HCT116 (cell line): ENCODE data around the gene FANK1. TPM values are rescaled to one million over a fixed set of nuclear protein-coding genes. Genes with fewer than 3 reads are reported as not detected.
"Not testable (repeated sequence)": the region's sequence is repeated elsewhere in the genome, so short reads cannot be mapped to it uniquely, and the experiment has no call there.

Experiments
- ATAC-seq: fragments of 200-7000 bp; cut with Tn5 transposase; 2 replicates; pipeline ENCODE4 v1.9.1; 2020; ENCODE audit warnings: mild to moderate bottlenecking, moderate library complexity
- BruUV-seq: library from RNA; stranded (reverse); fragments of 400-500 nt; replicated peaks from 2 replicates; lab custom pipeline; 2021; lab: Mats Ljungman, UMichigan
- CTCF ChIA-PET: fragments of 300-600 bp; sonication (Branson Sonifier 250); formaldehyde crosslinking; loops from one replicate; lab custom pipeline; 2021; ENCODE audit warnings: antibody characterized with exemption; lab: Charles Lee
- POLR2A ChIA-PET: fragments of 300-600, 350-600 bp; sonication (Branson Sonifier 250); formaldehyde crosslinking; loops from one replicate; lab custom pipeline; 2021; ENCODE audit warnings: antibody characterized with exemption; lab: Charles Lee
- RAD21 ChIA-PET, 2 experiments: fragments of 300-600 bp; sonication (Branson Sonifier 250); formaldehyde crosslinking; loops; one replicate each; lab custom pipeline; 2023; ENCODE audit warnings: low total read pairs in 2 of 2; ENCODE audit not compliant: uncharacterized antibody in 2 of 2, unreplicated experiment in 2 of 2, low non-redundant PET in 1 of 2; lab: Charles Lee
- DNase-seq: peaks from one replicate; pipeline ENCODE4 v3.0.0-alpha.2; 2010; ENCODE audit warnings: low read depth, low spot score
- H2AFZ ChIP-seq: fragments of 200-600 bp; shearing (Covaris generic), sonication (generic); 2 replicates; pipeline ENCODE4 v1.6.1; 2017; ENCODE audit warnings: low read depth, mixed run types, mixed read lengths, antibody characterized with exemption, low read length; ENCODE audit not compliant: poor library complexity, severe bottlenecking
- H3K27ac ChIP-seq: 2 replicates; pipeline ENCODE4 v1.5.1; 2012; ENCODE audit warnings: low read depth, low read length
- H3K27me3 ChIP-seq: fragments of 200-600 bp; sonication (generic); 2 replicates; pipeline ENCODE4 v1.6.1; 2016; ENCODE audit warnings: mixed run types, low read length, mixed read lengths; ENCODE audit not compliant: insufficient read depth
- H3K36me3 ChIP-seq, 2 experiments: fragments of 200-500 bp in 1 of 2; fragments of 200-600 bp in 1 of 2; sonication (Bioruptor generic) in 1 of 2; sonication (generic) in 1 of 2; 2 replicates each; pipeline versions ENCODE4 v1.5.1 to v1.6.1; 2014 to 2016; ENCODE audit warnings: low read length in 2 of 2, inconsistent platforms in 1 of 2, mixed read lengths in 1 of 2, mixed run types in 1 of 2; ENCODE audit not compliant: insufficient read depth in 2 of 2, control insufficient read depth in 1 of 2
- H3K4me1 ChIP-seq, 2 experiments: fragments of 200-600 bp in 1 of 2; sonication (generic) in 1 of 2; 2 replicates each; pipeline versions ENCODE4 v1.5.1 to v1.6.1; 2012 to 2017; ENCODE audit warnings: low read length in 2 of 2, inconsistent platforms in 1 of 2, mild to moderate bottlenecking in 1 of 2, mixed read lengths in 1 of 2, mixed run types in 1 of 2, moderate library complexity in 1 of 2; ENCODE audit not compliant: insufficient read depth in 2 of 2, control insufficient read depth in 1 of 2
- H3K4me2 ChIP-seq: fragments of 200-600 bp; sonication (generic); 2 replicates; pipeline ENCODE4 v1.6.1; 2017; ENCODE audit warnings: mixed run types, low read length, mixed read lengths
- H3K4me3 ChIP-seq, 2 experiments: fragments of 200-600 bp in 1 of 2; sonication (generic) in 1 of 2; replicated peaks in 1 of 2; 2 replicates each; pipeline ENCODE4 v1.5.1; 2011 to 2016; ENCODE audit warnings: low read length in 2 of 2, control low read depth in 1 of 2, low read depth in 1 of 2, mild to moderate bottlenecking in 1 of 2, mixed read lengths in 1 of 2, mixed run types in 1 of 2
- H3K79me2 ChIP-seq: fragments of 200-600 bp; sonication (generic); 2 replicates; pipeline ENCODE4 v1.6.1; 2017; ENCODE audit warnings: mild to moderate bottlenecking, mixed run types, low read length, moderate library complexity, mixed read lengths; ENCODE audit not compliant: insufficient read depth
- H3K9ac ChIP-seq: fragments of 200-600 bp; sonication (generic); 2 replicates; pipeline ENCODE4 v1.6.1; 2016; ENCODE audit warnings: low read length, mixed read lengths
- H3K9me2 ChIP-seq: fragments of 200-600 bp; sonication (generic), shearing (Covaris generic); 2 replicates; pipeline ENCODE4 v1.6.1; 2017; ENCODE audit warnings: mixed run types, mild to moderate bottlenecking, moderate library complexity; ENCODE audit not compliant: insufficient read depth
- H3K9me3 ChIP-seq, 2 experiments: fragments of 200-500 bp in 1 of 2; fragments of 200-600 bp in 1 of 2; sonication (Bioruptor generic) in 1 of 2; sonication (generic) in 1 of 2; 2 replicates each; pipeline ENCODE4 v1.6.1; 2014 to 2017; ENCODE audit warnings: low read length in 2 of 2, mixed read lengths in 2 of 2, inconsistent platforms in 1 of 2, low read depth in 1 of 2, mild to moderate bottlenecking in 1 of 2, mixed run types in 1 of 2, moderate library complexity in 1 of 2; ENCODE audit not compliant: control insufficient read depth in 1 of 2, insufficient read depth in 1 of 2
- H4K20me1 ChIP-seq: fragments of 200-600 bp; sonication (generic), shearing (Covaris generic); 2 replicates; pipeline ENCODE4 v1.6.1; 2017; ENCODE audit warnings: mixed run types, mild to moderate bottlenecking, moderate library complexity; ENCODE audit not compliant: insufficient read depth
- POLR2AphosphoS5 ChIP-seq: IDR thresholded peaks from 2 replicates; pipeline ENCODE4 v1.6.1; 2011; ENCODE audit warnings: mild to moderate bottlenecking, low read depth, low read length, moderate library complexity
- SIN3A ChIP-seq: IDR thresholded peaks from 2 replicates; pipeline ENCODE4 v1.6.1; 2012; ENCODE audit warnings: low read depth
- intact Hi-C: fragments of 100-400 bp; cut with micrococcal nuclease; formaldehyde crosslinking; loops from 2 replicates; pipeline ENCODE4 v1.10.0; 2022
- total RNA-seq: library from RNA; stranded (reverse); gene quantifications from one replicate; pipeline ENCODE4 v1.2.1, GENCODE V29; 2021; ENCODE audit not compliant: unreplicated experiment
- TF ChIP-seq, protein P1 (sequence below): IDR thresholded peaks from 2 replicates; pipeline ENCODE4 v1.6.1; 2012

The FANK1 gene
- total RNA-seq, 1 experiment from 2014 or later, result 5.4 TPM

DNA sequence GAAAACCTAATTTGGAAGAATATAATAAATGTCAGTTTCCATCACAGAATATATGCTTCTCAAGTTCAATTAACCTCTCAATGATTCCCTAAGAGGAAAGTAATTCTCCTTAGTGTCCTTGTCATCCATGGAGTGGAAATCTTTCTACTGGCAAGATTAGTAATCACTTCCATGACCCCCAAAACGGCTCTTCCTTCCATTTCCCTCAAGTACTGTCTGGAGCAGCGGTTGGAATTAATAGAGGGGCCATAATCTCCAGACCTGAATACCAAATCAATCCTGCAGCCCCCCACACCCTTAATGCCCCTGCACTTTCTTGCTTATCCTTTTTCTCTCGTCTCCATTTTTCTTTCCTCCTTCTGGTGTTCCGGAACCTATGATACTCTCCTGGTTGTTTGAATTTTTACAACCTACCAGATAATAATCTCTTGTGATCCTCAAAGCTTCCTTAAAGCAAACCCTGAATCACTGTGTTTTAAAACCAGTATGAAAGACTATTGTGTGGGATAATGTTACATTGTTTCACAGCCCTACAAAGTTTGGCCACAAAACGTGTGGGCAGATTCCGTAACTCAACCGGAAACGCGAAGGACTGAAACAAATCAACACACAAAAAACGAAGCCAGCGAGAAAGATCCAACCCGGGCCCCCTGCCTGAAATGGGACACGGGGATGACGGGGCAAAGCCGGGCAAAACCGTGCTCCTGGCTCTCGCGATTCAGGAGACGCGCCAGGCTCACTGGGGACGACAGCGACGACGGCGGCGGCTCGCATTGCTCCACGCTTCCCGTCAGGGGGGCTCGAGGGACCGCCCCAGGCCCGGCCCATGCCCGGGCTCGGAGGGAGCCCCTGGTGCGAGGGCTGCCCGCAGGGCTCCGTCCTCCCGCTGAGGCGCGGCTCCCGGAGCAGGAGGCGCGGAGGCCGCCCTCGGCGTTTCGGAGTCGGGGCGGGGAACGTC, 955 bp upstream of the FANK1 start:
- H3K27me3 ChIP-seq, H3K9me2 ChIP-seq, H3K9me3 ChIP-seq: not testable (repeated sequence)
- H3K9ac ChIP-seq, result peak overlapping the region; percentile 70
- TSS peak; percentile 58 for BruUV-seq
- TF ChIP-seq, protein P1, sequence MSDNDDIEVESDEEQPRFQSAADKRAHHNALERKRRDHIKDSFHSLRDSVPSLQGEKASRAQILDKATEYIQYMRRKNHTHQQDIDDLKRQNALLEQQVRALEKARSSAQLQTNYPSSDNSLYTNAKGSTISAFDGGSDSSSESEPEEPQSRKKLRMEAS, result peak; percentile 69
- TF ChIP-seq SIN3A (peak; percentile 2; the same call in 1 of the 2 replicates), POLR2AphosphoS5 (peak; percentile 51)
- TF ChIP-seq, all 23 proteins: peak for 3; not testable (repeated sequence) for 20
- H3K27ac ChIP-seq, result peak overlapping the region; percentile 81
- ATAC-seq, result peak; percentile 80
- DNase-seq, result peak; percentile 33
- RAD21 ChIA-PET, H2AFZ ChIP-seq, H3K36me3 ChIP-seq, CTCF ChIA-PET, POLR2A ChIA-PET, H4K20me1 ChIP-seq: not testable (repeated sequence)
- H3K79me2 ChIP-seq, result peaks cover 16% of the 10 kb centered on the region
- peaks cover 4 to 16% of the 10 kb centered on the region in 2 experiments for H3K4me1 ChIP-seq
- peak overlapping the region; percentile 60 for H3K4me2 ChIP-seq
- intact Hi-C loops, result loop anchor here (1.0 kb wide), 1 partner anchor 176 kb away; the partner anchor contains the start of gene EDRF1
- peak overlapping the region; percentile 80 for H3K4me3 ChIP-seq

DNA sequence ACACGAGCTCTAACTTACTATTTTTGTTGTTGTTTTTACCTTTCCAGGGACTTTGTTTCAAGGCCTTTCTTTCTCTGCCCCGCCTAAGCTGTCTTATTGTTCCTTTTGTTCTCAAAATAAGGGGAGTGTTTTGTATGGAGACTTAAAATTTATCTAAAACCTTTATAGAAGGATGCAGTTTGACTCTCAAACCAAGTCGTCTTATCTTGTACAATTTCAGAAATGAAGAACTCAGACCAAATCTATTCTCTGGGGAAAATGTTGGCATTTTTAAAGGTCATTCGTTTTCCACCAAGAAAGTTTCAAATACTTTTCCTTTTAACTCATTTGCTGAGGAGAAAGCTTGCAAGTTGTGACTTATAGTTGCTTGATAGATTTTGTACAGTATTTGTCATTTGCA, 953 bp downstream of the FANK1 start:
- H3K9me2 ChIP-seq, POLR2A ChIA-PET, DNase-seq, H3K79me2 ChIP-seq, H3K27me3 ChIP-seq, H3K9me3 ChIP-seq, H4K20me1 ChIP-seq, H3K36me3 ChIP-seq, H3K27ac ChIP-seq, ATAC-seq, H2AFZ ChIP-seq, intact Hi-C loops: not testable (repeated sequence)
- TSS peak; percentile 57 for BruUV-seq
- ChIA-PET CTCF (interaction anchor here (0.6 kb wide), 1 partner anchor 33 kb away, joined by 4 read pairs; no protein-coding TSS in a partner anchor), RAD21 (interaction anchor here in 1 of 2 experiments (0.6 to 1.5 kb wide), 2 partner anchors 18 to 37 kb away, joined by 3 to 4 read pairs; no protein-coding TSS in a partner anchor)
- Histone ChIP-seq H3K9ac (peak overlapping the region; percentile 70), H3K4me2 (peak overlapping the region; percentile 60), H3K4me3 (peak overlapping the region; percentile 80), H3K4me1 (peaks cover 15 to 33% of the 10 kb centered on the region in 2 experiments)
